A375 (cell line): Measurements from ENCODE around the gene HYCC2. TPM values are rescaled to one million over a fixed set of nuclear protein-coding genes. Genes with fewer than 3 reads are reported as not detected.

Experiments used
- small RNA-seq: library from RNA; depleted of rRNA; stranded (forward); fragments of <200 nt; gene quantifications from one replicate; pipeline ENCODE3, GENCODE V24; 2014
- total RNA-seq: library from RNA; depleted of rRNA; stranded (reverse); fragments of >200 nt; shearing (Covaris generic); gene quantifications from 2 replicates; pipeline ENCODE4 v1.2.3, GENCODE V29; 2014; rRNA removed

HYCC2 gene
- total RNA-seq, result 2.6 and 2.7 TPM in 2 replicates

GRCh38 chr2:201071479-201072200, at the start of gene HYCC2, which contains the start of gene NDUFB3:
HYCC2 (minus strand) TSS chr2:201071671; CDS start chr2:201024009, 47,662 bp downstream.
NDUFB3 (plus strand) TSS chr2:201072001; CDS start chr2:201078883, 6,882 bp downstream.

GRCh38 chr2:201116115-201116958, 44.9 kb upstream of the HYCC2 start, which contains the start of gene CFLAR:
CFLAR (plus strand) TSS chr2:201116164; CDS start chr2:201129866, 13,702 bp downstream.

Small RNA genes lying within 50 kb of the gene (small RNA-seq; reads per million reads assigned to genes)
- gene RNU6-1206P, result not detected

Other genes starting within 250 kb of the HYCC2 start
- 34.0 and 37.2 TPM in 2 replicates for gene CLK1, start 207.0 kb downstream of the HYCC2 start, total RNA-seq
- gene PPIL3, start 182.6 kb downstream of the HYCC2 start, total RNA-seq, result 22.2 and 26.1 TPM in 2 replicates
- gene NIF3L1, start 182.3 kb downstream of the HYCC2 start, total RNA-seq, result 24.5 and 29.8 TPM in 2 replicates
- gene ORC2, start 108.0 kb downstream of the HYCC2 start, total RNA-seq, result 10.8 and 17.9 TPM in 2 replicates
- gene NDUFB3, start 330 bp upstream of the HYCC2 start, total RNA-seq, result 82.9 and 86.4 TPM in 2 replicates
- gene CFLAR, start 44.5 kb upstream of the HYCC2 start, total RNA-seq, result 17.9 and 18.2 TPM in 2 replicates
- gene CASP10, start 111.5 kb upstream of the HYCC2 start, total RNA-seq, result 1.7 TPM in 2 replicates
- gene CASP8, start 188.9 kb upstream of the HYCC2 start, total RNA-seq, result 21.4 and 25.8 TPM in 2 replicates